ENCODE measurements around the gene PXDN. TPM values are rescaled to one million over a fixed set of nuclear protein-coding genes. Genes with fewer than 3 reads are reported as not detected.

PXDN gene
- total RNA-seq, 1 donor from 2014 or later: 292 TPM

GRCh38 chr2:1617425-1618021 is 126.8 kb downstream of the PXDN start:
- Mint-ChIP-seq H3K4me3 (no peak overlapping the region), H3K4me1 (peaks cover 5% of the 10 kb centered on the region), H3K27ac (no peak overlapping the region), H3K27me3 (ENCODE audit: low read depth) (peaks cover 2% of the 10 kb centered on the region), H3K9me3 (peaks cover 3% of the 10 kb centered on the region), H3K36me3 (no peaks in the 10 kb centered on the region)
- no peak for TF ChIP-seq CTCF (IDR thresholded peaks at IDR 0.05; ENCODE audit: unreplicated experiment)
- DNase-seq (ENCODE audit: low spot score in 2 of 2, unreplicated experiment in 2 of 2): no peak

GRCh38 chr2:1614564-1614963 is 129.8 kb downstream of the PXDN start:
- peaks cover 5% of the 10 kb centered on the region for H3K4me1 Mint-ChIP-seq
- TF ChIP-seq CTCF (IDR thresholded peaks at IDR 0.05; ENCODE audit: unreplicated experiment): no peak
- H3K36me3 Mint-ChIP-seq: no peaks in the 10 kb centered on the region
- peaks cover 3% of the 10 kb centered on the region for H3K27me3 Mint-ChIP-seq (ENCODE audit: low read depth)
- no peak for DNase-seq (ENCODE audit: low spot score in 2 of 2, unreplicated experiment in 2 of 2)
- no peak overlapping the region for H3K27ac Mint-ChIP-seq
- no peaks in the 10 kb centered on the region for H3K9me3 Mint-ChIP-seq
- no peak overlapping the region for H3K4me3 Mint-ChIP-seq

DNA sequence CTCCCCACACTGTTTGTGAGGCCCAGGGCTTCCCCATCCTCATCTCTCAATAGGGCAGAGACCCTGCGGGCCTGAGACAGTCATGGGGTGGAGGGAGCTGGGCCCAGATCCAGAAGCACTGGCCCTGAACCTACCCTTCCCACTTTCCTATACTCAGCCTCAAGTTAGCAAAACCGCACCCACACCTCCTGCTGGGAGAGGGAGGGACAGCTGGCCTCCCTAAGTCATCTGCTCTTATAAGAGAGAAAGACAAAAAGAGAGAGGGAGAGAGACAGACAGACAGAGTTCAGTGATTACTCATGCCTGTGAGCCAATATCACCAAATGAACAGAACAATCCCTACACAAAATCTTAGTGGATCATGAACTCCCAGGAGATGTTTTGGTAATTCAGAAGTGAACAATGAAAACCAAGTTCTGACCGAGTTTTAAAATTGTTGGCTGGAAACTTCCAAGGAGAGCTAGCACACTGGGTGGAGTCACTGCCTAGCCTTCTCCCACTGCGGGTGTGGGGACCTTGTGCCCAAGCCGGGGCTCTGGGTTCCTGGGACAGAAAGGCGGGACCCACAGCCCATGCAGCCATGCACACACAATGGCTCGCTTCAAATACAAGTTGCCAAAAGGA is 130.5 kb downstream of the PXDN start:
- no peaks in the 10 kb centered on the region for H3K36me3 Mint-ChIP-seq
- DNase-seq (ENCODE audit: low spot score in 2 of 2, unreplicated experiment in 2 of 2): no peak
- H3K4me3 Mint-ChIP-seq: no peak overlapping the region
- no peaks in the 10 kb centered on the region for H3K9me3 Mint-ChIP-seq
- H3K4me1 Mint-ChIP-seq: peaks cover 5% of the 10 kb centered on the region
- H3K27ac Mint-ChIP-seq: no peak overlapping the region
- no peak for TF ChIP-seq CTCF (IDR thresholded peaks at IDR 0.05; ENCODE audit: unreplicated experiment)
- peaks cover 3% of the 10 kb centered on the region for H3K27me3 Mint-ChIP-seq (ENCODE audit: low read depth)

DNA sequence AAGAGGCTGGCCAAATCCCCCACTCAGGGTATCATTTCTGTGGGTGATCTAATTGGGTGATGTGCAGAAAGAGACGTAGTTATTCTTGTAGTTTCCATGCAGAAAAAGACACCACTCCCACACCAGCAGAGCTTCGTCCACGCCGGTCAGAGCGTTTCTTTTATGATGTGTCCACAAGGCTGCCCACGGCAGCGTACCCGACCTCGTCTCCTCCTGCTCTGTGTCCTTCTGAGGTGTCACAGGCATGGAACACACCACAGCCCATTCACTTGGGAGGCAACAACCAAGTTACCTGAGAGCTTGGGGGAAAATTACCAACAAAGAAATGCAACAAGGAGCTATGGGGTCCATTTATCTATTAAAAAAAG is 131.3 kb downstream of the PXDN start:
- no peak for DNase-seq (ENCODE audit: low spot score in 2 of 2, unreplicated experiment in 2 of 2)
- TF ChIP-seq CTCF (IDR thresholded peaks at IDR 0.05; ENCODE audit: unreplicated experiment): no peak
- no peaks in the 10 kb centered on the region for H3K9me3 Mint-ChIP-seq
- no peak overlapping the region for H3K27ac Mint-ChIP-seq
- H3K36me3 Mint-ChIP-seq: no peaks in the 10 kb centered on the region
- peaks cover 5% of the 10 kb centered on the region for H3K4me1 Mint-ChIP-seq
- H3K27me3 Mint-ChIP-seq (ENCODE audit: low read depth): peaks cover 8% of the 10 kb centered on the region
- H3K4me3 Mint-ChIP-seq: no peak overlapping the region

DNA sequence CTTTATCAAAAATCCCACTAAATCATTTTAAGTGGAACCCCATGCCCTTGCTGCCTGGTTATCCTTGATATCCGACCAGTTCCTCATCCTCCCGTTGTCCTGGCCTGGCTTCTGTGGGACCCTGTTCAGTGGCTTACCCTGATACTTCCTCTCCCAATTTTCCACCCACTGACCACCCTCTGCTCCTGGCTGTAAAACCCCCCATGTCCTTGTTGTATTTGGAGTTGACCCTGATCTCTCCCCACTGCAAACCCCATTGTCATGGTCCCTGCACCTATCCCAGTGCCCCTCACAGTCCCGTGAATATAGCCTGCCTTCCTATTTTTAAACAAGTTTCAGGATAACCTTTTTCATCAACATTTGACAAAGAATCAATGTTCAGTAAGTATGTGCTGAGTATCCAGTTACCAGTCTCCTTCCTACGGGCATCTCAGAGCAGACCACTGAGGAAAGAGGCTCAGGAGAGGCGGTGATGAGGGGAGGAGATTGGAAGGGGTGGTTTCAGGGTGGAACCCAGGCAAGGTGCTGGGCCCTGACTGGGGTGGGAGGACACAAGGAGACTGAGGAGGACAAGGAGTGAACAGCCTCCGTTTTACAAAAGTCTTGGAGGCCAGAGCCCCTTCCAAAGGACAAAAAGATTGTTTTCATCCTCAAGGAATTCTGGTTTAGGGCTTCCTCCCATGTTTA is 131.8 kb downstream of the PXDN start:
- Mint-ChIP-seq H3K4me3 (no peak overlapping the region), H3K36me3 (no peaks in the 10 kb centered on the region), H3K9me3 (no peaks in the 10 kb centered on the region), H3K4me1 (peaks cover 5% of the 10 kb centered on the region), H3K27me3 (ENCODE audit: low read depth) (peaks cover 10% of the 10 kb centered on the region), H3K27ac (no peak overlapping the region)
- no peak for TF ChIP-seq CTCF (IDR thresholded peaks at IDR 0.05; ENCODE audit: unreplicated experiment)
- DNase-seq (ENCODE audit: low spot score in 2 of 2, unreplicated experiment in 2 of 2): no peak
